ENCODE data around the gene PRRG4. TPM values are rescaled to one million over a fixed set of nuclear protein-coding genes. Genes with fewer than 3 reads are reported as not detected.
A peak's percentile ranks its signal among the peaks of the same experiment; 100 is the strongest.

Gene PRRG4
- total and polyA plus RNA-seq, 2 of the 13 experiments (the other 11 are each of a cell fraction or from before 2014, with no cell fraction given): 0.24 to 0.95 TPM

- in situ Hi-C loops (cut with HindIII; ENCODE audit: extremely low pct_ligation_motif_present, low pct_unique_long_range_greater_than_20kb): no loop called here
- H2AFZ ChIP-seq (ENCODE audit: low read length): no peak overlapping the region
- peak overlapping the region; percentile 86; the same call in 1 of the 2 replicates for H3K4me2 ChIP-seq (ENCODE audit: low read depth, low read length)
- H3K79me2 ChIP-seq (ENCODE audit: insufficient read depth, low read length): no peaks in the 10 kb centered on the region
- TF ChIP-seq, protein P1, sequence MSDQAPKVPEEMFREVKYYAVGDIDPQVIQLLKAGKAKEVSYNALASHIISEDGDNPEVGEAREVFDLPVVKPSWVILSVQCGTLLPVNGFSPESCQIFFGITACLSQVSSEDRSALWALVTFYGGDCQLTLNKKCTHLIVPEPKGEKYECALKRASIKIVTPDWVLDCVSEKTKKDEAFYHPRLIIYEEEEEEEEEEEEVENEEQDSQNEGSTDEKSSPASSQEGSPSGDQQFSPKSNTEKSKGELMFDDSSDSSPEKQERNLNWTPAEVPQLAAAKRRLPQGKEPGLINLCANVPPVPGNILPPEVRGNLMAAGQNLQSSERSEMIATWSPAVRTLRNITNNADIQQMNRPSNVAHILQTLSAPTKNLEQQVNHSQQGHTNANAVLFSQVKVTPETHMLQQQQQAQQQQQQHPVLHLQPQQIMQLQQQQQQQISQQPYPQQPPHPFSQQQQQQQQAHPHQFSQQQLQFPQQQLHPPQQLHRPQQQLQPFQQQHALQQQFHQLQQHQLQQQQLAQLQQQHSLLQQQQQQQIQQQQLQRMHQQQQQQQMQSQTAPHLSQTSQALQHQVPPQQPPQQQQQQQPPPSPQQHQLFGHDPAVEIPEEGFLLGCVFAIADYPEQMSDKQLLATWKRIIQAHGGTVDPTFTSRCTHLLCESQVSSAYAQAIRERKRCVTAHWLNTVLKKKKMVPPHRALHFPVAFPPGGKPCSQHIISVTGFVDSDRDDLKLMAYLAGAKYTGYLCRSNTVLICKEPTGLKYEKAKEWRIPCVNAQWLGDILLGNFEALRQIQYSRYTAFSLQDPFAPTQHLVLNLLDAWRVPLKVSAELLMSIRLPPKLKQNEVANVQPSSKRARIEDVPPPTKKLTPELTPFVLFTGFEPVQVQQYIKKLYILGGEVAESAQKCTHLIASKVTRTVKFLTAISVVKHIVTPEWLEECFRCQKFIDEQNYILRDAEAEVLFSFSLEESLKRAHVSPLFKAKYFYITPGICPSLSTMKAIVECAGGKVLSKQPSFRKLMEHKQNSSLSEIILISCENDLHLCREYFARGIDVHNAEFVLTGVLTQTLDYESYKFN (CRISPR knock-in tag; conservative IDR thresholded peaks at IDR 0.05): peak; percentile 3; the same call in 1 of the 2 replicates
- no peak for TF ChIP-seq SALL2 (CRISPR knock-in tag; IDR thresholded peaks at IDR 0.05)
- intact Hi-C loops (cut with micrococcal nuclease; ENCODE audit: unreplicated experiment): no loop called here
- ChIA-PET CTCF (ENCODE audit: low intra/inter-chr PET ratio, low total read pairs) (no interaction called here), POLR2A (no interaction called here)
- no peaks in the 10 kb centered on the region for H4K20me1 ChIP-seq (ENCODE audit: insufficient read depth, low read length)
- WGBS (ENCODE audit: low lambda C conversion rate): 86% methylated on average over 9 of the region's 9 CpGs
- BruUV-seq (replicated peaks): no TSS peak
- no peak overlapping the region for H3K27ac ChIP-seq (ENCODE audit: extremely low read length, insufficient read depth, low read length)
- H3K4me1 ChIP-seq (ENCODE audit: insufficient read depth, low read length): peaks cover 10% of the 10 kb centered on the region
- peaks cover 0 to 5% of the 10 kb centered on the region in 2 experiments; a peak in 1 of 5 replicates for H3K27me3 ChIP-seq (ENCODE audit: control insufficient read depth in 1 of 2, insufficient read depth in 2 of 2, low read length in 2 of 2)
- DNase-seq (ENCODE audit: low spot score) (no peak), FAIRE-seq (no peak), ATAC-seq (no peak)
- H3K9me3 ChIP-seq (ENCODE audit: low read length): no peaks in the 10 kb centered on the region
- H3K36me3 ChIP-seq (replicated peaks in 1 of 2; ENCODE audit: control insufficient read depth in 1 of 2, insufficient read depth in 2 of 2, low read length in 2 of 2): no peaks in the 10 kb centered on the region
- H3K9ac ChIP-seq (ENCODE audit: insufficient read depth, low read depth, low read length): no peak overlapping the region
- H3K4me3 ChIP-seq (replicated peaks in 1 of 3; ENCODE audit: insufficient read depth in 1 of 3, low read depth in 2 of 3, low read length in 3 of 3): no peak overlapping the region
These were observed 1.1 kb downstream of the PRRG4 start for GRCh38 chr11:32830796-32831195.

DNA sequence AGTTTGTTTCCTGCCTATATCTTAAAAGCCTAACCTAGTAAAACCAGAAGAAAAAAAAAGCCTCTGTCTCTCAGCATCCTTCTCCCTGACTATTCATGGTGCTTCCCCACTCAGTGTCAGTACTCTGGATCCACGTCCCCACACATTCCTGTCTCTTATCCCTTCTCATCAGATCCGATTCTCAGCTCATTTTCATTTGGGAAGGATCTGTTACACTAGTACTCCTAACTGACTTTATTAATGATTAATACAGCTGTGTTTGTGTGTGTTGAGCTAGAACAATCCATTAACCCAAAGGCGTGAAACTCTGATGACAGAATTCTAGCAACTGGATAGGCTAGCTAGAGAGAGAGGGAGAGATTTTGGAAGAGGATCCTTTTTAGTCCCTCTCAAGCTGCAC lies 1.5 kb downstream of the PRRG4 start:
- ChIA-PET CTCF (ENCODE audit: low intra/inter-chr PET ratio, low total read pairs) (no interaction called here), POLR2A (no interaction called here)
- no peaks in the 10 kb centered on the region for H3K36me3 ChIP-seq (replicated peaks in 1 of 2; ENCODE audit: control insufficient read depth in 1 of 2, insufficient read depth in 2 of 2, low read length in 2 of 2)
- no peaks in the 10 kb centered on the region for H4K20me1 ChIP-seq (ENCODE audit: insufficient read depth, low read length)
- 84% methylated on average over 3 of the region's 3 CpGs for WGBS (ENCODE audit: low lambda C conversion rate)
- no peaks in the 10 kb centered on the region for H3K79me2 ChIP-seq (ENCODE audit: insufficient read depth, low read length)
- ATAC-seq: no peak
- H3K9ac ChIP-seq (ENCODE audit: insufficient read depth, low read depth, low read length): no peak overlapping the region
- peaks cover 0 to 5% of the 10 kb centered on the region in 2 experiments; a peak in 1 of 5 replicates for H3K27me3 ChIP-seq (ENCODE audit: control insufficient read depth in 1 of 2, insufficient read depth in 2 of 2, low read length in 2 of 2)
- intact Hi-C loops (cut with micrococcal nuclease; ENCODE audit: unreplicated experiment): no loop called here
- in situ Hi-C loops (cut with HindIII; ENCODE audit: extremely low pct_ligation_motif_present, low pct_unique_long_range_greater_than_20kb): no loop called here
- H3K4me3 ChIP-seq (replicated peaks in 1 of 3; ENCODE audit: insufficient read depth in 1 of 3, low read depth in 2 of 3, low read length in 3 of 3): no peak overlapping the region
- H3K4me2 ChIP-seq (ENCODE audit: low read depth, low read length): no peak overlapping the region
- H2AFZ ChIP-seq (ENCODE audit: low read length): no peak overlapping the region
- no peak for DNase-seq (ENCODE audit: low spot score)
- BruUV-seq (replicated peaks): TSS peak; percentile 68
- peaks cover 10% of the 10 kb centered on the region for H3K4me1 ChIP-seq (ENCODE audit: insufficient read depth, low read length)
- H3K9me3 ChIP-seq (ENCODE audit: low read length): no peaks in the 10 kb centered on the region
- H3K27ac ChIP-seq (ENCODE audit: extremely low read length, insufficient read depth, low read length): no peak overlapping the region
- FAIRE-seq: no peak
- TF ChIP-seq TBX3 (IDR thresholded peaks at IDR 0.05; ENCODE audit: borderline replicate concordance): no peak
- TF ChIP-seq CBX2 (IDR thresholded peaks at IDR 0.05; ENCODE audit: low read depth, low read length): no peak
- TF ChIP-seq CBX2 (CRISPR knock-in tag; IDR thresholded peaks at IDR 0.05; ENCODE audit: low read depth): no peak
- TF ChIP-seq ARNT2 (CRISPR knock-in tag; IDR thresholded peaks at IDR 0.05; ENCODE audit: low read depth): no peak
- TF ChIP-seq, protein P2, sequence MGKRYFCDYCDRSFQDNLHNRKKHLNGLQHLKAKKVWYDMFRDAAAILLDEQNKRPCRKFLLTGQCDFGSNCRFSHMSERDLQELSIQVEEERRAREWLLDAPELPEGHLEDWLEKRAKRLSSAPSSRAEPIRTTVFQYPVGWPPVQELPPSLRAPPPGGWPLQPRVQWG (CRISPR knock-in tag; IDR thresholded peaks at IDR 0.05; ENCODE audit: borderline replicate concordance, low read depth): no peak
- TF ChIP-seq HNRNPH1 (optimal IDR thresholded peaks at IDR 0.05; ENCODE audit: low read depth, low read length): no peak
- TF ChIP-seq HNF4A (CRISPR knock-in tag; IDR thresholded peaks at IDR 0.05): no peak
- no peak for TF ChIP-seq ZNF20 (CRISPR knock-in tag; IDR thresholded peaks at IDR 0.05)
- TF ChIP-seq ZNF652 (CRISPR knock-in tag; IDR thresholded peaks at IDR 0.05; ENCODE audit: borderline replicate concordance, low read depth): no peak
- no peak for TF ChIP-seq ZEB1 (IDR thresholded peaks at IDR 0.05; ENCODE audit: insufficient replicate concordance, low read depth)
- TF ChIP-seq HHEX (CRISPR knock-in tag; IDR thresholded peaks at IDR 0.05): no peak
- no peak for TF ChIP-seq ZNF772 (CRISPR knock-in tag; IDR thresholded peaks at IDR 0.05)
- TF ChIP-seq ZNF274 (CRISPR knock-in tag; IDR thresholded peaks at IDR 0.05): no peak
- no peak for TF ChIP-seq RBAK (CRISPR knock-in tag; IDR thresholded peaks at IDR 0.05)
- no peak for TF ChIP-seq RFXANK (CRISPR knock-in tag; IDR thresholded peaks at IDR 0.05)
- no peak for TF ChIP-seq ISX (CRISPR knock-in tag; conservative IDR thresholded peaks at IDR 0.05)
